KOPT-K1 (cell line): Measurements from ENCODE around the gene ARHGAP24.
"Not testable (repeated sequence)": the region's sequence is repeated elsewhere in the genome, so short reads cannot be mapped to it uniquely, and the experiment has no call there.

Experiments used
- H3K27ac ChIP-seq: fragments of 200-600 bp; sonication (generic); 2 replicates; pipeline ENCODE4 v1.5.1; 2016; ENCODE audit warnings: antibody characterized with exemption, mild to moderate bottlenecking, low read depth, low read length; ENCODE audit not compliant: poor library complexity, severe bottlenecking
- H3K36me3 ChIP-seq: fragments of 200-600 bp; sonication (generic); 2 replicates; pipeline ENCODE4 v1.5.1; 2017; ENCODE audit warnings: antibody characterized with exemption, mild to moderate bottlenecking, low read length, moderate library complexity; ENCODE audit not compliant: insufficient read depth
- H3K9me3 ChIP-seq: fragments of 200-600 bp; sonication (generic); 2 replicates; pipeline ENCODE4 v1.5.1; 2017; ENCODE audit warnings: antibody characterized with exemption, low read length, mild to moderate bottlenecking; ENCODE audit not compliant: insufficient read depth, poor library complexity, severe bottlenecking

ARHGAP24 gene

GRCh38 chr4:85805891-85806290 is 330.9 kb downstream of the ARHGAP24 start:
- H3K27ac ChIP-seq = no peak overlapping the region
- H3K36me3 ChIP-seq = no peaks in the 10 kb centered on the region
- H3K9me3 ChIP-seq = no peaks in the 10 kb centered on the region

DNA sequence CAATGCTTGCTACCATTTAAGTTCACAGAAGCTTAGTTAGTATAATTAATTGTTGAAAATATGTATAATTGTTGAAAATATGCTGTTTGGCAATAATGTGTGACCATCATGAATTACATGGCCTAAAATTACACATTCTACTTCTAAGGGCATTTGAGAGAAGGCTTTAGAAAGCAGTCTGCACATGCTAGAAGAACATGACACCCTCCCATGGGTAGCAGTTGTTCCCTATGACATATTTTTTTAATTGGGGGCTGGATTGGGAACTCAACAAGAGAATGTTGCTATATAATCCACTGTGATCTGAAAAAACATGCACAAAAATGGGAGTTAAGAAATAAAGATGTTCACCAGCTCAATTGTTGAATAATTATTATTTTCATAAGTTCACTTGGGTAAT is 331.4 kb downstream of the ARHGAP24 start:
- Histone ChIP-seq H3K27ac (no peak overlapping the region), H3K9me3 (no peaks in the 10 kb centered on the region), H3K36me3 (no peaks in the 10 kb centered on the region)

DNA sequence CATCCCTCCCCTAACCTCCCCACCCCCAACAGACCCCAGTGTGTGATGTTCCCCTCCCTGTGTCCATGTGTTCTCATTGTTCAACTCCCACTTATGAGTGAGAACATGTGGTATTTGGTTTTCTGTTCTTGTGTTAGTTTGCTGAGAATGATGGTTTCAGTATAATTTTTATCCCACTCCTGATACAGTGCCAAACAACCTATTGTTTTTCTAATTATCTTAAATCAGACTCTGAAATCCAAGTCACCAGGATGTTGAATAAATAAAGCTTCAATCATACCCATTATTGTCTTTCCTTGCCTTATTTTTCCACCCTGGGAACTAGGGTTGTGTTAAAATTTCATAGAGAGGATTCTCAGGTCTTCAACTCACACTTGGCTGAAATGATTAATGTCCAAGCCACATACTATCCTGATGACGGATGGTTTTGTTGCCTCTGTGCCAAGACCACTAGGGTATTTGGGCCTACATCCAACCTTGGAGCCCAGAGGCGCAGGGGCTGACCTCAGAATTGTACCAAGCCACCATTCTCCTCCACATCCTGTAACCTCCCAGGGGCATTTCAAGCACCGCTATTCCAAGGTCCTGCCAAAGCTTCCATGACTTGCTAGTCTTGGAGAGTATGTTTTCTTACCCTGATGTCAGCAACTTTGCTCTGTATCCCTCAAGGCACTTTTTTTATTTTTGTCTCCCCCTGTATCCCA is 332.4 kb downstream of the ARHGAP24 start:
- Histone ChIP-seq H3K27ac (no peak overlapping the region), H3K36me3 (no peaks in the 10 kb centered on the region), H3K9me3 (no peaks in the 10 kb centered on the region)

GRCh38 chr4:85808104-85808503 is 333.2 kb downstream of the ARHGAP24 start:
- Histone ChIP-seq H3K9me3 (no peaks in the 10 kb centered on the region), H3K36me3 (no peaks in the 10 kb centered on the region), H3K27ac (no peak overlapping the region)

DNA sequence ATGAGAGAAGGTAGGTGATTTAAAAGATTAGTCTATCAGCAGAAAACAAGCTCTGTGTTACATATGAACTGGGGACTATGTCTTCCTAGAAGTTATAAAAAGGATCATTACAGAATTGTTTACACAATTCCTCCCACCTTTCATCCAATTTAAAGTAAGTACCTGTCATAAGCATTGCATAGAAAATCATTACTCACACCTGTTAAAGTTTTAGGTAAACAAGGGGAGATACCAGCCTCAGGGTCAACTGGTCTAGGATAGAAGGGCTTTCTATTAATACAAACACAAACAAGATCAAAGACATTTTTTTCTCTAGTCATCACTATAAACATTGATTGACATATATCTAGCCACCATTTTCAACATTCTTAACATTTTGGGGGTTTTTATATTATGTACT is 333.9 kb downstream of the ARHGAP24 start:
- no peaks in the 10 kb centered on the region for H3K36me3 ChIP-seq
- H3K27ac ChIP-seq = no peak overlapping the region
- H3K9me3 ChIP-seq = no peaks in the 10 kb centered on the region

DNA sequence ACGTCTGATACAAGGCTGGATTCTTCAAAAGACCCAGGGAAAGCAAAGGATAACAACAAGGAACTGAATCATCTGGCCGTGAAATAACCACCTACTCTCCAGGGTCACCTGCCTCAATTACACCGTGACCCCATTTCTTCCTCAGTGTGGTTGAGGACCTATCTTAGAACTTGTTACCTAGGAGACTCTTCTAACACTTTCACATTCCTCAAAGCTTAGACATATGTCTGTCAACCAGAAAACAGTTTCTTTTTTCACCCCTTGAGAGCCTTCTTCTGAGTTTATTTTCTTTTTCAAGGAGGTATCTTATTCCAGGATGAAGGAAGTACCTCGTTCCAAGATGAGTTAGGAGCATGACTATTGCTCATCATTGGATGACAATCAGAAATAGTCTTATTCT is 337.8 kb downstream of the ARHGAP24 start:
- H3K9me3 ChIP-seq = no peaks in the 10 kb centered on the region
- no peak overlapping the region for H3K27ac ChIP-seq
- H3K36me3 ChIP-seq = no peaks in the 10 kb centered on the region

DNA sequence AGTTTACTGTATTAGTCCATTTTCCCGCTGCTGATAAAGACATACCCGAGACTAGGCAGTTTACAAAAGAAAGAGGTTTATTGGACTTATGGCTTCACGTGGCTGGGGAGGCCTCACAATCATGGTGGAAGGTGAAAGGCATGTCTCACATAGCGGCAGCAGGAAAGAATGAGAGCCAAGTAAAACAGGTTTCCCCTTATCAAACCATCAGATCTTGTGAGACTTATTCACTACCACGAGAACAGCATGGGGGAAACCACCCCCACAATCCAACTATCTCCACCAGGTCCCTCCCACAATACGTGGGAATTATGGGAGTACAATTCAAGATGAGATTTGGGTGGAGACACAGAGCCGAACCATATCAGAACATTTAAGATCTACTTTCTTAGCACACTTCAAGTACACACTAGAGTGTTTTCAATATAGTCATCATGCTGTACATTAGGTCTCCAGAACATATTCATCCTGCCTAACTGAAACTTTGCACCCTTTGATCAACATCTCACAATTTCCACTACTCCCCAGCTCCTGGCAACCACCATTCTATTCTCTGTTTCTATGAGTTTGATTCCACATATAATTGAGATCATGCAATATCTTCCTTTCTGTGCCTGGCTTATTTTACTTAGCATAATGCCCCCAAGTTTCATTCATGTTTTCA is 341.0 kb downstream of the ARHGAP24 start:
- Histone ChIP-seq H3K36me3 (no peaks in the 10 kb centered on the region), H3K27ac (no peak overlapping the region), H3K9me3 (no peaks in the 10 kb centered on the region)

DNA sequence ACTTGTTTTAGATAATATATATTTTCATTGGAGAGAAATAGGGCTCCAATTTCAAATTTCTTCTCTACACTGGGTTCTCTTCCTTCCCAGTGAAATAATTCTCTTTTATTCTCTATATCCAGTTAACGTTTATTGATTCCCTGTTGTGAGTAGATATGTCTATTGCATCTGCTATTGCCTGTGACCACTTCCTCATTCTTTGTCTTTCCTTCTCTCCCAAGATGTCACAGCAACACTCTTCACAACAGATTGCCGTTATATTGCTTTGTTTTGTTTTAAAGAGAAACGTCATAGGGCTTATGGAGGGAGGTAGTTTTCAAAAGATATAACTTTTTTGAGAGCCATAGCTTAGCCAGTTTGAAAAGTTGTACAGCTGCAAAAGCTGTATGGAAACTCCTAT is 343.8 kb downstream of the ARHGAP24 start:
- H3K27ac ChIP-seq = no peak overlapping the region
- H3K9me3 ChIP-seq = no peaks in the 10 kb centered on the region
- H3K36me3 ChIP-seq = no peaks in the 10 kb centered on the region

GRCh38 chr4:85820101-85820500 is 345.2 kb downstream of the ARHGAP24 start:
- H3K36me3 ChIP-seq, H3K27ac ChIP-seq, H3K9me3 ChIP-seq: not testable (repeated sequence)

DNA sequence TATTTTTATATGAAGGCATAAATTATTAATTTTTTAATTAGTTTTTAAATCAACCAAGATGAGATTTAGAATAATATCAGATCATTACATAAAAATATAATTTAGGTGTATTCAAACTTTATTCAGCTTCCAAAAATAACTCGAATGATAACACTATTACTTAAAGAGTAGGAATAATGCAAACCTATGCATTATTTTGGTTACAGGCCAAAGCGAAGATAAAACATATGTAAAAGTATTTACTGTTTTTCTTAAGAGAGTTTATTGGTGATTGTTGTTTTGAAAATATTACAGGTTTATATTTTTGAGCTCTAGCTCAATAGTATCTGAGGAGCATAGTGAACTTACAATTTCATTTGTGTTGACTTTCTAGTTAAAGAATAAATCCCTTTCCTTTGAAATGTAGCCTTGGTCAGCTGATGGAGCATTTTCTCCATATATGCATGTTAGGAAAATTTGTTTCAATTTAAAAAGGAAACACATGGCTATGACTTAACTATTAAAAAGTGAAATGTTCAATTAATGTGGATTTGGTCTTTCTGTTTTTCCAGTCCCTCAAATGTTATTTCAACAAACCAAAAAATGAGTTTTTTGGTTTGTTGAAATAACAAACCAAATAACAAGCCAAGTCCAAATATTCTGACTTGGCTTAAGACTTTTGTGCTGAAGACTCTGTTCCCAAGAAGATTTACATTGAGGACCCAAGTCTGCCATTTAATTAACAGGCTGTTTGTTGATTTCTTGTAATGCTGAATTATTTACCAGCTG is 346.9 kb downstream of the ARHGAP24 start:
- no peaks in the 10 kb centered on the region for H3K36me3 ChIP-seq

DNA sequence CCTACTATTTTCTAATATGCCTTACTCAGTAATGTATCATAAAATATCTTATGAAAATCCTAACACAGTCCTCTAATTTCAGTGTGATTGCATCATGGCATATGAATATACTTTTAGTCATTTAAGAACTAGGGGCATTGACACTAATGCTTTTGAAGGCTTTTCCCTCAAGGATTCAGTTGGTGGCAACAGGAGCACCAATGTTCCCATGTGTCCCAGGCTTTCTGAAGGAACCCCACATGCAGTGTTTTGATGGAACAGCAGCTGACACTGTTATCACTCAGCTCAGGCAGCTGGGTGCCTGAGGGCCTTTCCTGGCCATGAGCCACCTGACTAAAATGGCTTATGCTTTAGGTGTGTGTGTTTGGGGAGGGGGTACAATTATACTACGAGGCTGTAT is 348.3 kb downstream of the ARHGAP24 start:
- Histone ChIP-seq H3K9me3 (no peaks in the 10 kb centered on the region), H3K27ac (no peak overlapping the region), H3K36me3 (no peaks in the 10 kb centered on the region)

More for the DNA sequence above, 346.9 kb downstream of the ARHGAP24 start:
- H3K27ac ChIP-seq = no peak overlapping the region
- no peaks in the 10 kb centered on the region for H3K9me3 ChIP-seq

DNA sequence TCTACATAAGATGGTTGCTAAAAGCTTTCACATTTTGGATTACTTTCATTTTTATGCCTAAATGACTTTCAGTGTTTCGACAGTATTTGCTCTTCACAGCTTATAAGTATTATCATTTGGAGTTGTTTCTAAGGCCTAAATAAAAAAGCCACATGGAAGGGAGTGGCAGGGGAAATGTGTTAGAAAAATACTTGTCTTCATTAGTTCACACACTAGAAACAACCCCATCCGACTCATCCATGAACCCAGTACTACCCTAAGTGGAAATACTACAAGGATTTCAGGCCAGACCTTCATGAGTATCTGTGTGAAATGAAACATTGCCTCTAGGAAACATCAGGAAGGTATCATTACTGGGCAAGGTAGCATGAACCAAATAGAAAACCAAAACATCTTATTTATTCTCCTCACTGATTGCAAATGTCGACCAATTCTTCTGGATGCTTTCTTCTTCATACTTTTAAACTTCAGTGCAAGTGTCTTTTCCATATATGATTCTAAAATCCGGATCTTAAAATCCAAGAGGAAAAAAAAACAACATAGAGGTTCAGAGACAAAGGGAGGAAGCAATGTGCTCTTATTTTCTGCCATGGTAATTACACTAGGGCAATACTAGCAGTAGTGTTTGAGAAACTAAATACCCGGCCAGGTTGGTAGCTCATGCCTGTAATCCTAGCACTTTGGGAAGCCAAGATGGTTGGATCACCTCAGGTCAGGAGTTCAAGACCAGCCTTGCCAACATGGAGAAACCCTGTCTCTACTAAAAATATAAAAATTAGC is 349.4 kb downstream of the ARHGAP24 start:
- H3K9me3 ChIP-seq = no peaks in the 10 kb centered on the region
- H3K36me3 ChIP-seq = no peaks in the 10 kb centered on the region
- no peak overlapping the region for H3K27ac ChIP-seq

GRCh38 chr4:85826060-85826678 is 351.2 kb downstream of the ARHGAP24 start:
- no peaks in the 10 kb centered on the region for H3K9me3 ChIP-seq
- H3K36me3 ChIP-seq = no peaks in the 10 kb centered on the region
- H3K27ac ChIP-seq = no peak overlapping the region

- H3K27ac ChIP-seq = no peak overlapping the region
- no peaks in the 10 kb centered on the region for H3K9me3 ChIP-seq
- no peaks in the 10 kb centered on the region for H3K36me3 ChIP-seq
These were observed 353.3 kb downstream of the ARHGAP24 start for GRCh38 chr4:85828027-85828890.
